SK-N-MC (cell line): Measurements from ENCODE around the gene HBEGF.
A peak's percentile ranks its signal among the peaks of the same experiment; 100 is the strongest.

Experiments used
- DNase-seq: peaks from one replicate; pipeline ENCODE4 v3.0.0-alpha.2; 2011; ENCODE audit warnings: low read depth, low spot score
- H3K27ac ChIP-seq: fragments of 200-600 bp; sonication (generic); 2 replicates; pipeline ENCODE4 v1.5.1; 2016; ENCODE audit warnings: mixed run types
- H3K36me3 ChIP-seq: fragments of 200-600 bp; sonication (generic); 2 replicates; pipeline ENCODE4 v1.6.1; 2017; ENCODE audit warnings: antibody characterized with exemption, low read length, mixed read lengths; ENCODE audit not compliant: insufficient read depth
- H3K4me3 ChIP-seq: fragments of 200-600 bp; sonication (generic); 2 replicates; pipeline ENCODE4 v1.5.1; 2016
- H3K9ac ChIP-seq: fragments of 200-600 bp; sonication (generic); 2 replicates; pipeline ENCODE4 v1.8.0; 2017; ENCODE audit warnings: mixed run types, mixed read lengths; ENCODE audit not compliant: insufficient read length
- H3K9me3 ChIP-seq: fragments of 200-600 bp; sonication (generic); 2 replicates; pipeline ENCODE4 v1.6.1; 2017; ENCODE audit warnings: low read depth, mild to moderate bottlenecking, antibody characterized with exemption, low read length, moderate library complexity, mixed read lengths
- EZH2 ChIP-seq: fragments of 200-600 bp; sonication (generic); IDR thresholded peaks from one replicate; pipeline ENCODE4 v1.6.1; 2017; ENCODE audit warnings: antibody characterized with exemption
- FOXP2 ChIP-seq: optimal IDR thresholded peaks from 2 replicates; pipeline ENCODE3; 2011; ENCODE audit warnings: mild to moderate bottlenecking, moderate library complexity; ENCODE audit not compliant: insufficient read depth; ENCODE audit errors: extremely low read length, control extremely low read depth
- POLR2AphosphoS5 ChIP-seq: IDR thresholded peaks from 2 replicates; pipeline ENCODE4 v1.6.1; 2012; ENCODE audit warnings: mild to moderate bottlenecking, low read depth, low read length, borderline replicate concordance

The HBEGF gene

GRCh38 chr5:140346348-140347221, at the start of gene HBEGF:
Gene HBEGF (minus strand): TSS chr5:140346603. CDS start chr5:140346328, 275 bp downstream.
- Histone ChIP-seq H3K27ac (no peak within 1 kb of the TSS), H3K4me3 (peak within 1 kb of the TSS; percentile 83), H3K9me3 (no peaks in the 10 kb centered on the region), H3K9ac (peak within 1 kb of the TSS; percentile 33), H3K36me3 (no peaks in the 10 kb centered on the region)
- DNase-seq = no peak
- TF ChIP-seq EZH2 (no peak), POLR2AphosphoS5 (peak; percentile 41; the same call in 1 of the 2 replicates)

GRCh38 chr5:140393738-140394137, 47.3 kb upstream of the HBEGF start:
- TF ChIP-seq FOXP2 (no peak), POLR2AphosphoS5 (no peak), EZH2 (no peak)
- Histone ChIP-seq H3K4me3 (no peak overlapping the region), H3K9ac (no peak overlapping the region), H3K27ac (no peak overlapping the region), H3K9me3 (no peaks in the 10 kb centered on the region), H3K36me3 (no peaks in the 10 kb centered on the region)
- DNase-seq = no peak

- H3K36me3 ChIP-seq = no peaks in the 10 kb centered on the region
- DNase-seq = no peak
- no peaks in the 10 kb centered on the region for H3K9me3 ChIP-seq
- no peak overlapping the region for H3K9ac ChIP-seq
- H3K4me3 ChIP-seq = no peak overlapping the region
- TF ChIP-seq FOXP2 (no peak), EZH2 (no peak), POLR2AphosphoS5 (no peak)
- no peak overlapping the region for H3K27ac ChIP-seq
These were observed 45.3 kb upstream of the HBEGF start for GRCh38 chr5:140391732-140392131.

- Histone ChIP-seq H3K4me3 (no peak overlapping the region), H3K9me3 (no peaks in the 10 kb centered on the region), H3K9ac (no peak overlapping the region), H3K27ac (no peak overlapping the region), H3K36me3 (no peaks in the 10 kb centered on the region)
- TF ChIP-seq POLR2AphosphoS5 = no peak
- TF ChIP-seq FOXP2 = no peak
- no peak for TF ChIP-seq EZH2
- no peak for DNase-seq
These were observed 44.9 kb upstream of the HBEGF start for GRCh38 chr5:140391312-140391711.

GRCh38 chr5:140388052-140388451, 41.6 kb upstream of the HBEGF start:
- TF ChIP-seq EZH2 (no peak), POLR2AphosphoS5 (no peak), FOXP2 (no peak)
- no peak for DNase-seq
- Histone ChIP-seq H3K4me3 (no peak overlapping the region), H3K9ac (no peak overlapping the region), H3K27ac (no peak overlapping the region), H3K36me3 (no peaks in the 10 kb centered on the region), H3K9me3 (no peaks in the 10 kb centered on the region)

GRCh38 chr5:140383300-140383699, 36.9 kb upstream of the HBEGF start:
- Histone ChIP-seq H3K9ac (no peak overlapping the region), H3K4me3 (no peak overlapping the region), H3K27ac (no peak overlapping the region), H3K9me3 (no peaks in the 10 kb centered on the region), H3K36me3 (no peaks in the 10 kb centered on the region)
- DNase-seq = no peak
- no peak for TF ChIP-seq FOXP2
- TF ChIP-seq POLR2AphosphoS5 = no peak
- TF ChIP-seq EZH2 = no peak

- no peak for DNase-seq
- no peaks in the 10 kb centered on the region for H3K9me3 ChIP-seq
- H3K9ac ChIP-seq = no peak overlapping the region
- no peak overlapping the region for H3K4me3 ChIP-seq
- TF ChIP-seq FOXP2 (no peak), EZH2 (no peak), POLR2AphosphoS5 (no peak)
- H3K36me3 ChIP-seq = no peaks in the 10 kb centered on the region
- no peak overlapping the region for H3K27ac ChIP-seq
These were observed 36.5 kb upstream of the HBEGF start for GRCh38 chr5:140382866-140383265.

- no peak for DNase-seq
- no peaks in the 10 kb centered on the region for H3K36me3 ChIP-seq
These were observed 35.6 kb upstream of the HBEGF start for GRCh38 chr5:140381972-140382371.

More at GRCh38 chr5:140381972-140382371, 35.6 kb upstream of the HBEGF start:
- Histone ChIP-seq H3K9ac (no peak overlapping the region), H3K4me3 (no peak overlapping the region), H3K9me3 (no peaks in the 10 kb centered on the region), H3K27ac (no peak overlapping the region)
- TF ChIP-seq POLR2AphosphoS5 = no peak
- TF ChIP-seq EZH2 = no peak
- no peak for TF ChIP-seq FOXP2
